ENCODE measurements around the gene TBC1D14. TPM values are rescaled to one million over a fixed set of nuclear protein-coding genes. Genes with fewer than 3 reads are reported as not detected.
A peak's percentile ranks its signal among the peaks of the same experiment; 100 is the strongest.

The TBC1D14 gene
- total RNA-seq, 2 experiments from 2014 or later: 39.4 to 39.8 TPM

DNA sequence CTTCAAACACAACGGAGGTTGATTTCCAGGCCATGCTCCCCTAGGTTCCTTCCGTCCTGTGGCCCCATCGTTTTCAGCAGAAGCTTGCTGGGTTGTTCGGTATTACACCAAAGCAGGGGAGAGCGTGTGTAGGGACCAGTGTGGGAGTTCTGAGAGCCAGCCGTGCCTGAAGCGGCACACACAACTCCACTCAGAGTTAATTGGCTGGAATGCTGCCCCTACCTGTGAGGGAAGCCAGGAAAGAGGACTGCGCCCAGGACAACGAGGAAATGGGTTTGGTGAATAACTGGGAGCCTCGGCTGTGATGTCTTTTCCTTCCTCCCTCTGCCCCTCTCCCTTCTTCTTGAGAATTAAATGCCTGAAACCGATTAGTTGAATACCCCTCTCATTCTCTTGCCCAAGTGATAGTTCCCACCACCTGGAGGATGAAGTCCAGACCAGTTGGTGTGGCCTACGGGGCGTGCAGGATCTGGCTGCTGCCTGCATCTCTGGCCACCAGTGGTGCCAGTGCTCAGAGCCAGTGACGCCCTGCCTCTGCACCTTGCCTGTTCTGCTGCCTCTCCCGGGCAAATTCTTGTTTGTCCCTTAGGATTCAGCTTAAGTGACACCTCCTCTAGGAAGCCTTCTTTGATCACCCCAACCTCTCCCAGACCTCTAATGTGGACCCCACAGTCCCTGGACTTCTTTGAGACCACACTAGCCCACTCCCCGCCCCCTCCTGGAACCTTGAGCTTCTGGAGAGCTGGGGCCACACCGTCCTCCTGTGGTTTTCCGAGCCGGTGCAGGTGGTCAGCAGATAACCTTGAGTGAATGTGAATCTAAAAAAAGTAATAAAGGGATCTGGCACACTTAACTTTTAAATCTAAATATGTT lies 33.6 kb downstream of the TBC1D14 start:
- peaks cover 24% of the 10 kb centered on the region for H3K36me3 Mint-ChIP-seq (ENCODE audit: low read depth)
- ChIA-PET POLR2A (interaction anchor here (0.8 to 1.6 kb wide), 6 partner anchors 15 to 102 kb away, joined by 3 to 5 read pairs (median 4); no protein-coding TSS in a partner anchor), CTCF (interaction anchor here (0.7 to 2.8 kb wide), 9 partner anchors 13 to 127 kb away, joined by 3 to 17 read pairs (median 4); a partner anchor contains a TSS)
- H3K4me1 Mint-ChIP-seq (ENCODE audit: low read depth): peaks cover 44% of the 10 kb centered on the region
- no peaks in the 10 kb centered on the region for H3K9me3 Mint-ChIP-seq (ENCODE audit: insufficient read depth)
- peak overlapping the region; percentile 62 for H3K4me3 Mint-ChIP-seq
- H3K27ac Mint-ChIP-seq: peak overlapping the region; percentile 88
- no peaks in the 10 kb centered on the region for H3K27me3 Mint-ChIP-seq (ENCODE audit: low read depth)
- ATAC-seq: no peak
- no peak for DNase-seq

GRCh38 chr4:6943885-6944225 lies 34.2 kb downstream of the TBC1D14 start:
- no peak overlapping the region for H3K4me3 Mint-ChIP-seq
- peaks cover 44% of the 10 kb centered on the region for H3K4me1 Mint-ChIP-seq (ENCODE audit: low read depth)
- peaks cover 25% of the 10 kb centered on the region for H3K36me3 Mint-ChIP-seq (ENCODE audit: low read depth)
- DNase-seq: no peak
- CTCF ChIA-PET: interaction anchor here (0.7 to 2.4 kb wide), 2 partner anchors 17 to 99 kb away, joined by 3 to 12 read pairs; a partner anchor contains a TSS
- ATAC-seq: no peak
- H3K27ac Mint-ChIP-seq: peak overlapping the region; percentile 50
- H3K9me3 Mint-ChIP-seq (ENCODE audit: insufficient read depth): no peaks in the 10 kb centered on the region
- POLR2A ChIA-PET: interaction anchor here (1.6 kb wide), 1 partner anchor 45 kb away, joined by 5 read pairs; no protein-coding TSS in a partner anchor
- no peaks in the 10 kb centered on the region for H3K27me3 Mint-ChIP-seq (ENCODE audit: low read depth)

GRCh38 chr4:6944301-6945051 lies 34.9 kb downstream of the TBC1D14 start:
- H3K9me3 Mint-ChIP-seq (ENCODE audit: insufficient read depth): no peaks in the 10 kb centered on the region
- peaks cover 40% of the 10 kb centered on the region for H3K4me1 Mint-ChIP-seq (ENCODE audit: low read depth)
- CTCF ChIA-PET: interaction anchor here (0.6 to 1.6 kb wide), 4 partner anchors 30 to 98 kb away, joined by 3 to 4 read pairs (median 4); partner anchors contain the start of gene TBC1D14
- ATAC-seq (no peak), DNase-seq (no peak)
- H3K27me3 Mint-ChIP-seq (ENCODE audit: low read depth): no peaks in the 10 kb centered on the region
- POLR2A ChIA-PET: no interaction called here
- peaks cover 20% of the 10 kb centered on the region for H3K36me3 Mint-ChIP-seq (ENCODE audit: low read depth)
- H3K27ac Mint-ChIP-seq: no peak overlapping the region
- no peak overlapping the region for H3K4me3 Mint-ChIP-seq

GRCh38 chr4:6945052-6945409 lies 35.4 kb downstream of the TBC1D14 start:
- DNase-seq (no peak), ATAC-seq (no peak)
- POLR2A ChIA-PET: no interaction called here
- Mint-ChIP-seq H3K27ac (no peak overlapping the region), H3K36me3 (ENCODE audit: low read depth) (peaks cover 18% of the 10 kb centered on the region), H3K9me3 (ENCODE audit: insufficient read depth) (no peaks in the 10 kb centered on the region), H3K4me1 (ENCODE audit: low read depth) (peaks cover 37% of the 10 kb centered on the region), H3K27me3 (ENCODE audit: low read depth) (no peaks in the 10 kb centered on the region), H3K4me3 (no peak overlapping the region)
- CTCF ChIA-PET: interaction anchor here (0.6 to 1.6 kb wide), 3 partner anchors 29 to 39 kb away, joined by 3 to 4 read pairs (median 4); partner anchors contain the start of gene TBC1D14

DNA sequence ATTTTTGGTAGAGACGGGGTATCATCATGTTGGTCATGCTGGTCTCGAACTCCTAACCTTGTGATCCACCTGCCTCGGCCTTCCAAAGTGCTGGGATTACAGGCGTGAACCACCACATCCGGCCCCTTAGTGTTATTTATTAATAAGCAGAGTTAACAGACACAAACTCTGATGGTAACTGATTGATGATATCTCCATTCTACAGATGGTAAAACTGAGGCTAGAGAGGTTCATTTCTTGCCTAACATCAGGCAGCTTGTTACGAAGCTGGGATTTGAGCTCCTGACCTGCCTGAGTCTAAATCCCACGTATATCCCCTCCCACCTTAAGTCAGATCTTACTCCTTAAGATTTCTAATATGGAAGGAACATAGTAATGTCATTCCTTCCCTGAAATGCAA lies 36.9 kb downstream of the TBC1D14 start:
- peaks cover 14% of the 10 kb centered on the region for H3K36me3 Mint-ChIP-seq (ENCODE audit: low read depth)
- CTCF ChIA-PET: interaction anchor here (1.3 kb wide), 1 partner anchor 20 kb away, joined by 4 read pairs; no protein-coding TSS in a partner anchor
- no peaks in the 10 kb centered on the region for H3K27me3 Mint-ChIP-seq (ENCODE audit: low read depth)
- POLR2A ChIA-PET: no interaction called here
- no peak for ATAC-seq
- peaks cover 29% of the 10 kb centered on the region for H3K4me1 Mint-ChIP-seq (ENCODE audit: low read depth)
- no peaks in the 10 kb centered on the region for H3K9me3 Mint-ChIP-seq (ENCODE audit: insufficient read depth)
- no peak for DNase-seq
- no peak overlapping the region for H3K4me3 Mint-ChIP-seq
- no peak overlapping the region for H3K27ac Mint-ChIP-seq

GRCh38 chr4:6948134-6948460 lies 38.5 kb downstream of the TBC1D14 start:
- H3K36me3 Mint-ChIP-seq (ENCODE audit: low read depth): peaks cover 14% of the 10 kb centered on the region

DNA sequence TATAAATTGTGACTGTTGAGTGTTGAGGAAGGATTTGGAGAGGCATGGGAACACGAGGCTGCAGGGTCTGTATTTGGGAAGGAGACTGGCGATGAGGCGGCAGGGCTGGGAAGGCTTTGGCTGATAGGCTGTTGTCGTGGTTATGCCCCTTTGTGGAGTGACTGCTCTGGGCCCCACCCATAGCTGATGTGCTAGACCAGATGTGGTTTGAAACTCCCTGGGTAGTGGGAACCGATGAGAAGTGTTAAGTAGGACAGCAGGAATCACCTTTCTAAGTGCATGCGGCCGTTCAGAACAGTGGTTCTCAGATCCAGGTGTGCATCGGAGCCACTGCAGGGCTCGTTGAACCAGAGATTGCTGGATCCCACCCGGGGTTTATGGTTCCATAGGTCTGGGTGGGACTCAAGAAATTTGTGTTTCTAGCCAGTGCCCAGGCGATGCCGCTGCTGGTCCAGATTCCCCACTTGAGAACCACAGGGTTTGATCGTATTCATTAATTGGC lies 42.3 kb downstream of the TBC1D14 start:
- no peaks in the 10 kb centered on the region for H3K9me3 Mint-ChIP-seq (ENCODE audit: insufficient read depth)
- no peak overlapping the region for H3K4me3 Mint-ChIP-seq
- H3K4me1 Mint-ChIP-seq (ENCODE audit: low read depth): peaks cover 23% of the 10 kb centered on the region
- ChIA-PET POLR2A (no interaction called here), CTCF (interaction anchor here (0.6 to 1.1 kb wide), 2 partner anchors 16 to 52 kb away, joined by 3 read pairs; no protein-coding TSS in a partner anchor)
- no peaks in the 10 kb centered on the region for H3K27me3 Mint-ChIP-seq (ENCODE audit: low read depth)
- no peak for DNase-seq
- peaks cover 8% of the 10 kb centered on the region for H3K36me3 Mint-ChIP-seq (ENCODE audit: low read depth)
- peak; percentile 57 for ATAC-seq
- H3K27ac Mint-ChIP-seq: peak overlapping the region; percentile 46

More at GRCh38 chr4:6948134-6948460, 38.5 kb downstream of the TBC1D14 start:
- Mint-ChIP-seq H3K27me3 (ENCODE audit: low read depth) (no peaks in the 10 kb centered on the region), H3K27ac (no peak overlapping the region), H3K4me1 (ENCODE audit: low read depth) (peaks cover 26% of the 10 kb centered on the region), H3K9me3 (ENCODE audit: insufficient read depth) (no peaks in the 10 kb centered on the region), H3K4me3 (no peak overlapping the region)
- no peak for DNase-seq
- ChIA-PET POLR2A (no interaction called here), CTCF (interaction anchor here (0.7 kb wide), 2 partner anchors 12 to 26 kb away, joined by 3 read pairs; no protein-coding TSS in a partner anchor)
- no peak for ATAC-seq

GRCh38 chr4:6953751-6954380 lies 44.2 kb downstream of the TBC1D14 start:
- ChIA-PET POLR2A (no interaction called here), CTCF (no interaction called here)
- H3K9me3 Mint-ChIP-seq (ENCODE audit: insufficient read depth): no peaks in the 10 kb centered on the region
- H3K27me3 Mint-ChIP-seq (ENCODE audit: low read depth): no peaks in the 10 kb centered on the region
- ATAC-seq (no peak), DNase-seq (no peak)
- H3K4me3 Mint-ChIP-seq: no peak overlapping the region
- no peak overlapping the region for H3K27ac Mint-ChIP-seq
- peaks cover 4% of the 10 kb centered on the region for H3K36me3 Mint-ChIP-seq (ENCODE audit: low read depth)
- peaks cover 23% of the 10 kb centered on the region for H3K4me1 Mint-ChIP-seq (ENCODE audit: low read depth)

DNA sequence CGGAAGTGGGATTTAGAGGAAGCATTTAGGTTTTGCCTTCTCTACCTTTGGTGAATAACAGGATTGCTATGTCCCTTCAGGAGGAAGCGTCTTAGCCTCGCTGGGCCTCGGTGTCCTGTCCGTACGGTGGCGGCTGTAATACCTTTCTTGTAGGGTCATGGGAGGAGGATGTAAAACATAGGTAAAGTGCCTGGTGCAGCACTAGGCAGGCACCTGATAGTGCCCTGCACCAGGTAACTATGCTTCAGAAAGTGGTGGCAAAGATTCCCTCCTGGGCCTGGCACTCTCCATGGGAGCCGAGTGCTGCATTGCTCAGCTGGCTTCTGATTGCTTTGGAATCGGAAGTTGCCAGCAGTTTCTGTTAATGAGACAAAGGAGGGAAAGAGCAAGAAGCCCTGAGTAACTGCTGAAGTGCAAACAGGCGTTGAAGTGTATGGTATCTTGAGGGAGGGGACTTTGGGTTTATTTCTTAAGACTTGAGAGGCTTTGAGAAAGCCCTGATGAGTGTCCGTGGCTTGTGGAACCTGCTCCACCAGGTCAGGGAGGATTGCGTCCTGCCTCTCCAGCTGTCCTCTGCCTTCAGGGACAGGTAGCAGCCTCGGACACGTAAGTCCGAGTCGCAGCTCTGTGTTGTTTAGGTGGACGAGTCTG lies 45.8 kb downstream of the TBC1D14 start:
- H3K4me1 Mint-ChIP-seq (ENCODE audit: low read depth): peaks cover 19% of the 10 kb centered on the region
- no peak overlapping the region for H3K27ac Mint-ChIP-seq
- no peaks in the 10 kb centered on the region for H3K9me3 Mint-ChIP-seq (ENCODE audit: insufficient read depth)
- H3K4me3 Mint-ChIP-seq: no peak overlapping the region
- no peaks in the 10 kb centered on the region for H3K36me3 Mint-ChIP-seq (ENCODE audit: low read depth)
- no peak for DNase-seq
- ATAC-seq: no peak
- CTCF ChIA-PET: interaction anchor here (0.7 to 1.7 kb wide), 3 partner anchors 19 to 280 kb away, joined by 3 to 11 read pairs (median 3); no protein-coding TSS in a partner anchor
- POLR2A ChIA-PET: no interaction called here
- H3K27me3 Mint-ChIP-seq (ENCODE audit: low read depth): no peaks in the 10 kb centered on the region

- no peaks in the 10 kb centered on the region for H3K36me3 Mint-ChIP-seq (ENCODE audit: low read depth)
- peaks cover 18% of the 10 kb centered on the region for H3K4me1 Mint-ChIP-seq (ENCODE audit: low read depth)
- H3K27ac Mint-ChIP-seq: no peak overlapping the region
- POLR2A ChIA-PET: no interaction called here
- no peak for ATAC-seq
- no peaks in the 10 kb centered on the region for H3K27me3 Mint-ChIP-seq (ENCODE audit: low read depth)
- no peak for DNase-seq
- no peak overlapping the region for H3K4me3 Mint-ChIP-seq
- H3K9me3 Mint-ChIP-seq (ENCODE audit: insufficient read depth): no peaks in the 10 kb centered on the region
- CTCF ChIA-PET: interaction anchor here (0.7 to 1.7 kb wide), 3 partner anchors 18 to 281 kb away, joined by 3 to 11 read pairs (median 3); no protein-coding TSS in a partner anchor
Measured at GRCh38 chr4:6956087-6956433, 46.4 kb downstream of the TBC1D14 start.
